T-helper 1 cell treated with Interleukin-12 subunit alpha and Interleukin-12 subunit beta and Interleukin-4 antibody, amounts not matched to agents 30 μg/mL and 1 μg/mL, for 36 hours (primary cell): Measurements from ENCODE around the gene ATE1.
"Not testable (repeated sequence)": the region's sequence is repeated elsewhere in the genome, so short reads cannot be mapped to it uniquely, and the experiment has no call there.

ENCODE experiments used
- H3K27ac Mint-ChIP-seq: one replicate; pipeline ENCODE4 v1.8.0; 2021; ENCODE audit warnings: mild to moderate bottlenecking, mixed read lengths
- H3K27me3 Mint-ChIP-seq: one replicate; pipeline ENCODE4 v1.8.0; 2021; ENCODE audit warnings: low read depth, mixed read lengths
- H3K36me3 Mint-ChIP-seq: one replicate; pipeline ENCODE4 v1.8.0; 2021; ENCODE audit warnings: low read depth, mixed read lengths
- H3K4me1 Mint-ChIP-seq: one replicate; pipeline ENCODE4 v1.8.0; 2021; ENCODE audit warnings: low read depth, mixed read lengths
- H3K4me3 Mint-ChIP-seq: one replicate; pipeline ENCODE4 v1.8.0; 2021; ENCODE audit warnings: mild to moderate bottlenecking, moderate library complexity, mixed read lengths
- H3K9me3 Mint-ChIP-seq: one replicate; pipeline ENCODE4 v1.8.0; 2021; ENCODE audit warnings: mixed read lengths

Gene ATE1

GRCh38 chr10:121947343-121948330 is 19.8 kb upstream of the ATE1 start:
- H3K4me3 Mint-ChIP-seq: no peak overlapping the region
- no peaks in the 10 kb centered on the region for H3K36me3 Mint-ChIP-seq
- H3K27me3 Mint-ChIP-seq: no peaks in the 10 kb centered on the region
- H3K4me1 Mint-ChIP-seq: no peaks in the 10 kb centered on the region
- no peaks in the 10 kb centered on the region for H3K9me3 Mint-ChIP-seq
- no peak overlapping the region for H3K27ac Mint-ChIP-seq

GRCh38 chr10:121942749-121943416 is 15.1 kb upstream of the ATE1 start:
- H3K4me3 Mint-ChIP-seq: no peak overlapping the region
- H3K36me3 Mint-ChIP-seq: no peaks in the 10 kb centered on the region
- H3K9me3 Mint-ChIP-seq: no peaks in the 10 kb centered on the region
- H3K27ac Mint-ChIP-seq: no peak overlapping the region
- no peaks in the 10 kb centered on the region for H3K4me1 Mint-ChIP-seq
- peaks cover 12% of the 10 kb centered on the region for H3K27me3 Mint-ChIP-seq

GRCh38 chr10:121941532-121941931 is 13.7 kb upstream of the ATE1 start:
- Mint-ChIP-seq H3K36me3 (no peaks in the 10 kb centered on the region), H3K9me3 (no peaks in the 10 kb centered on the region), H3K27ac (no peak overlapping the region), H3K27me3 (peaks cover 12% of the 10 kb centered on the region), H3K4me1 (no peaks in the 10 kb centered on the region), H3K4me3 (no peak overlapping the region)

GRCh38 chr10:121936295-121936694 is 8.5 kb upstream of the ATE1 start:
- no peak overlapping the region for H3K27ac Mint-ChIP-seq
- H3K4me3 Mint-ChIP-seq: no peak overlapping the region
- peaks cover 12% of the 10 kb centered on the region for H3K27me3 Mint-ChIP-seq
- no peaks in the 10 kb centered on the region for H3K9me3 Mint-ChIP-seq
- H3K4me1 Mint-ChIP-seq: no peaks in the 10 kb centered on the region
- H3K36me3 Mint-ChIP-seq: no peaks in the 10 kb centered on the region

DNA sequence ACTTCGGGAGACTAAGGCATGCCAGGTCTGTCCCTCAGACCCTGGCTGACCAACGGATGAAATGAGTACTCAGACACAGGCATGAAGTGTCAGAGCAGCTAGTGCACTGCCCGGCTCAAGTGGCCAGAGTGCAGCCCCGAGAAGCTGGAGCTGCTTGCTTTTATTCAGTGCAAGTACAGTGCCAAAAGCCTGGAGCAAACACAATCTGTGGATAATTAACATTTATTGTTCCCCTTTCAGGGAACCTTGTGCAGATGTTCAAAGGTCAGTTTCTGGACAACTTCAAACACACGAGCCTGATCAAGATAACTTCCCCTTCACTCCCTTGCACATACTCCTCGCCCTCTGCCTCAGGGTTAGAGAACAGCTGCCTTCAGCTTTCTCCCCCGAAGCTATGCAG is 7.9 kb upstream of the ATE1 start:
- Mint-ChIP-seq H3K4me1 (no peaks in the 10 kb centered on the region), H3K27ac (no peak overlapping the region), H3K4me3 (no peak overlapping the region), H3K36me3 (no peaks in the 10 kb centered on the region), H3K27me3 (peaks cover 12% of the 10 kb centered on the region), H3K9me3 (no peaks in the 10 kb centered on the region)

GRCh38 chr10:121930268-121931085 is 2.6 kb upstream of the ATE1 start:
- H3K27ac Mint-ChIP-seq, H3K27me3 Mint-ChIP-seq, H3K9me3 Mint-ChIP-seq, H3K4me3 Mint-ChIP-seq, H3K36me3 Mint-ChIP-seq: not testable (repeated sequence)
- H3K4me1 Mint-ChIP-seq: peaks cover 17% of the 10 kb centered on the region

DNA sequence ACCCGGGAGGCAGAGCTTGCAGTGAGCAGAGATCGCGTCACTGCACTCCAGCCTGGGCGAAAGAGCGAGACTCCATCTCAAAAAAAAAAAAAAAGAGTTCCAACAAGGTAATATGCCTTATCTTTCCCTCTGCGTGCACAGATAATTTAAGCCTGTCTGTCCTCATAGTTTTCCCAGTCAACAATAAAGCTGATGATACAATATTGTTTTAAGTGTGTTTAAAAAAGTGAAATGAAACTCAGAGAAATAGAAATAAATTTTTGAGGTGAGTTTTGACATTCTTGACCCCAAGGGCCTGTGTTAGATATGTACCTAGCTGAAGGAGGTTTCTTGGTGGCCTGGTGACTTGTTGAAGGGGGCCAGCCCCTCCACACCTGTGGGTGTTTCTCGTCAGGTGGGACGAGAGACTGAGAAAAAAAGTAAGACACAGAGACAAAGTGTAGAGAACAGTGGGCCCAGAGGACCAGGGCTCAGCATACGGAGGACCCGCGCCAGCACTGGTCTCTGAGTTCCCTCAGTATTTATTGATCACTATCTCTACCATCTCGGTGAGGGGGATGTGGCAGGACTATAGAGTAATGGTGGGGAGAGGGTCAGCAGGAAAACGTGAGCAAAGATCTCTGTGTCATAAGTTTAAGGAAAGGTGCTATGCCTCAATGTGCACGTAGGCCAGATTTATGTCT is 1.9 kb upstream of the ATE1 start:
- not testable (repeated sequence) for H3K27ac Mint-ChIP-seq, H3K36me3 Mint-ChIP-seq, H3K9me3 Mint-ChIP-seq, H3K27me3 Mint-ChIP-seq
- peaks cover 21% of the 10 kb centered on the region for H3K4me1 Mint-ChIP-seq
- peak overlapping the region; percentile 37 for H3K4me3 Mint-ChIP-seq

GRCh38 chr10:121928528-121928884 is 675 bp upstream of the ATE1 start:
- Mint-ChIP-seq H3K36me3 (no peaks in the 10 kb centered on the region), H3K4me1 (peaks cover 21% of the 10 kb centered on the region), H3K27me3 (no peaks in the 10 kb centered on the region), H3K4me3 (peak overlapping the region; percentile 92), H3K27ac (peak overlapping the region; percentile 86), H3K9me3 (no peaks in the 10 kb centered on the region)

GRCh38 chr10:121927318-121927840 is 452 bp downstream of the ATE1 start:
- Mint-ChIP-seq H3K27ac (peak overlapping the region; percentile 95), H3K36me3 (peaks cover 5% of the 10 kb centered on the region), H3K4me3 (peak overlapping the region; percentile 92), H3K27me3 (no peaks in the 10 kb centered on the region), H3K4me1 (peaks cover 23% of the 10 kb centered on the region), H3K9me3 (no peaks in the 10 kb centered on the region)

DNA sequence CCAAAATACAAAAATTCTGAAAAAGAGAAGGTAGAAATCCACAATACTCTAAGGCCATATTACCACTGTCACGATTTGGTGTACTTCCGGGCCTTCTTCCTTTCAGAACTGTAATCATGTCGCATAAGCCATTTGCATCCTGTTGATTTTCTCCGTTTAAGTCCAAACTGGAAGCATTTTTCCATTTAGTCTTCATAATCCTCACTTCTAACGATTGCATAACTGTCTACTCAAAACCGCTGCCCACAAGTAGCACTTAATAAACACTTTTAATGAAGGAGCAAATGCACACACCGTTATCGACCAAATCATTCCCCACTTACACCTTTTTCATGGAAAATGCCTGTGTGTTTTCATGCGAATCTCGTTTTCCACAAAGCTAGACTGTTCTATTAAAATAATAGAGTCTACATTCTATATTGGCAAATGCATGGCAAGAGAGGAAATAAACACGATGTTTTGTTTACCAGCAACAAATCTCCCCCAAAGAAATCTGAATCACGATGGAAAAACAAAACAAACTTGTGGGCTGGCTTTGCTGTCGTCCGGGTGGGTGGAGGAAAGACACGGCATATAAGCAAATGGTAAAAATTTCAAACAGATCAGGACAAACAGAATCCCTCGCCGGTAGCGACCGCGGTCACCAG is 1.0 kb downstream of the ATE1 start:
- Mint-ChIP-seq H3K36me3 (peaks cover 5% of the 10 kb centered on the region), H3K27ac (peak overlapping the region; percentile 95), H3K4me1 (peaks cover 23% of the 10 kb centered on the region), H3K9me3 (no peaks in the 10 kb centered on the region), H3K27me3 (no peaks in the 10 kb centered on the region), H3K4me3 (peak overlapping the region; percentile 92)

DNA sequence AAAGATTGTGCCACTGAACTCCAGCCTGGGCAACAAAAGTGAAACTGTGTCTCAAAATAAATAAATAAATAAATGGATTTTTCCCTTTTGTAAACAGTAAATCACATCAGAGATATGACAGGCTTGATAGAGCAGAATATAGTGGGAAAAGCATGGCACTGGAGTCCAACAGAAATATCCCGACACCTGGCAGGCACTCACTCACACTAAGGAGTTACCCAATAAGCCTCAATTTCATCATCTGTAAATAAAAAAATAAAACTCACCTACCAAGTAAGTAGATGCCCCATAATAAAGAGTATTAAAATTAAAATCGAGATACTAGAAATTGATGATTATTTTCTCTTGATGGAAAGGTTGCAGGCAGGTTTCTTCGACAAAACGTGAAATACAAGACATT is 1.7 kb downstream of the ATE1 start:
- H3K4me3 Mint-ChIP-seq: no peak overlapping the region
- no peaks in the 10 kb centered on the region for H3K27me3 Mint-ChIP-seq
- peaks cover 5% of the 10 kb centered on the region for H3K36me3 Mint-ChIP-seq
- no peak overlapping the region for H3K27ac Mint-ChIP-seq
- H3K4me1 Mint-ChIP-seq: peaks cover 23% of the 10 kb centered on the region
- H3K9me3 Mint-ChIP-seq: no peaks in the 10 kb centered on the region

GRCh38 chr10:121921238-121921931 is 6.4 kb downstream of the ATE1 start:
- peaks cover 12% of the 10 kb centered on the region for H3K36me3 Mint-ChIP-seq
- H3K4me3 Mint-ChIP-seq: no peak overlapping the region
- H3K27me3 Mint-ChIP-seq: no peaks in the 10 kb centered on the region
- H3K9me3 Mint-ChIP-seq: no peaks in the 10 kb centered on the region
- no peak overlapping the region for H3K27ac Mint-ChIP-seq
- H3K4me1 Mint-ChIP-seq: peaks cover 12% of the 10 kb centered on the region

- Mint-ChIP-seq H3K4me3 (no peak overlapping the region), H3K36me3 (peaks cover 14% of the 10 kb centered on the region), H3K9me3 (no peaks in the 10 kb centered on the region), H3K27me3 (no peaks in the 10 kb centered on the region), H3K4me1 (peaks cover 8% of the 10 kb centered on the region), H3K27ac (no peak overlapping the region)
Measured at GRCh38 chr10:121919666-121920065, 8.2 kb downstream of the ATE1 start.
